GM18870 (cell line): ENCODE results near the gene GATA5.

Source experiments
- ATAC-seq: cut with Tn5 transposase; IDR thresholded peaks from one replicate; pipeline ENCODE4 v1.9.1; 2021; ENCODE audit warnings: moderate library complexity; ENCODE audit not compliant: unreplicated experiment

GATA5 gene, protein sequence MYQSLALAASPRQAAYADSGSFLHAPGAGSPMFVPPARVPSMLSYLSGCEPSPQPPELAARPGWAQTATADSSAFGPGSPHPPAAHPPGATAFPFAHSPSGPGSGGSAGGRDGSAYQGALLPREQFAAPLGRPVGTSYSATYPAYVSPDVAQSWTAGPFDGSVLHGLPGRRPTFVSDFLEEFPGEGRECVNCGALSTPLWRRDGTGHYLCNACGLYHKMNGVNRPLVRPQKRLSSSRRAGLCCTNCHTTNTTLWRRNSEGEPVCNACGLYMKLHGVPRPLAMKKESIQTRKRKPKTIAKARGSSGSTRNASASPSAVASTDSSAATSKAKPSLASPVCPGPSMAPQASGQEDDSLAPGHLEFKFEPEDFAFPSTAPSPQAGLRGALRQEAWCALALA

DNA sequence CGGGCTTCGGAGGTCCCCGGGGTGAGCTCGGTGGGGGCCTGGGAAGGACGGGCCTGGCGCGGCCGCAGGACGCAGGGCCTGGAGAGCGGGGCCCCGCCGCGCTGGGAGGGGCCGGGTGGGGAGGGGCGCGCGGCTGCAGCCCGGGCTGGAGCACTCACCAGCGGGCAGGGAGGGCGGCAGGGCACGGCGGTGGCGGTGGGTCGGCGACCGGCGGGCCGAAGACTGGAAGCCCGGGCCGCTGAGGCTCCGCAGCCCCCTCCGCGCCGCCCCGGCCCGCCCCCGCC is at the start of gene GATA5:
Gene GATA5, minus strand, starts transcription at position 224 of the 284 bp plus-strand sequence. CDS start 474 bp downstream, outside the sequence.
- ATAC-seq = no peak

DNA sequence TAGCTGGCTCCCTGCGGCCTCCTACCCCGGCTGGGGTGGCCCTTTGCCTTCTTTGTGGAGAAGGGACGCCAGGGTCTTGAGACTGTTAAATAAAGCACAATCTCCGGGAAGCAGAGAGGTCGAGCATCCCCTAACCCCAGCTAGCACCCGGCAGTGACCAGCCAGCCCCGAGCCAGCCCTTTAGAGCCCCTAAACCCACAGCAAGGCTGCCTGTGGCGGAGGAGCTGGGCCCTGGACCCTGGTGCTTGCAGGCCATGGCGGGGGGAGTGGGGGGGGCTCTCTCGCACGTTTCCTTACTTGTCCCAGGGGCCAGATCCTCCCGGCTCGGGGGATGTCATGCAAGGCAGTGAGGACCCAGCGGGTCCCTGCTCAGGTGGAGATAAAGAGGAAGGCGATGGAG is 49.2 kb upstream of the GATA5 start:
- no peak for ATAC-seq

DNA sequence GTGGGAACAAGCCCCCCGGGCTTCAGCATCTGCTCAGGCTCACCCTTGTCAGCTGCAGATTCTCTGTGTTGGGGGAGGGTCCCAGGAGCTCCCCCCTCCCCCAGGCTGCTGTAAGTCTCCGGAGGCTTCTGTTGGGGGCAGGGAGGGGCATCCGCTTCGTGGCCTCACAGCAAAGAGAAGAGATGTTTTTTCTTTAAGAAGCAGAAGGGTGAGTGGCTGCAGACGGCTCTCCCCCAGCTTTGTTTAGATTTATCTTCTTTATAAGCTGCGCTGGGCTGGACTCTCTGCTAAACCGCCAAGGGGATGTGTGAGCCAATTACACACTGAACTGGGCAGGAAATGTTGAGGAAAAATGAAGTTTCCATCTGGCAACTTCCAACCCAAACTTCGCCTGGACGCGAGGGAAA is 48.7 kb upstream of the GATA5 start:
- ATAC-seq = no peak

DNA sequence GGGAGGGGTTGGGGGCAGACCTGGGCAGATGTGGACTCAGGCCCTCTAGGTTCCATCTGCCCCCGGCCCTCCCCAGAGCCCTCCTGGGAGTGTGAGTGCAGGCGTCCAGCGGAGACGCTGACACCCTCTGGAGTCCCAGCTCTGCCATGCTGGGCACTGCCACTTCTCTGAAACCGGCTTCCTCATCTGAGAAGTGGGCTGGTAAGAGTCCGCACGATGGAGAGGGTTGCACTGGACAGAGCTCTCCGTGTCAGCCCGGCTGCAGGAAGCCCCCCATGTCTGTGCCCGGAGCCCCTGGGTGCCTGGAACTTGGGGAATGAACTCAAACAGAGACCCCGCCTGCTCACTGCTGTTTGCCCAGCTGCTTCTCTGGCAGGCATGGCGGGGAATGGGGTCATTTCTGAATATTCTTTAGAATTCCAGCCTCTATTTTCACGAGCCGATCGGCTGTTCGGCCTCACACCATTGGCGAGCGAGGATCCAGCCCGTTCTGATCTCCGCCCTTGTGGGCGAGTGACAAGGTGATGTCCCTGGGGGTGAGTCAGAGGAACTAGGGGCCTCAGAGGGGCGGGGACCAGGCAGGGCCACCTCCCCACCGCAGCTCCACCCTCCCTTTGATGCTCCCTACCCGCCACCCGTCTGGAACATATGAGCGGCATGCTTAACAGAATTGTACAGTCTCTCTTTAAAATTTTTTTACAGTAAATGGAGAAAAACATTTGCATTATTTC is 47.8 kb upstream of the GATA5 start:
- no peak for ATAC-seq

DNA sequence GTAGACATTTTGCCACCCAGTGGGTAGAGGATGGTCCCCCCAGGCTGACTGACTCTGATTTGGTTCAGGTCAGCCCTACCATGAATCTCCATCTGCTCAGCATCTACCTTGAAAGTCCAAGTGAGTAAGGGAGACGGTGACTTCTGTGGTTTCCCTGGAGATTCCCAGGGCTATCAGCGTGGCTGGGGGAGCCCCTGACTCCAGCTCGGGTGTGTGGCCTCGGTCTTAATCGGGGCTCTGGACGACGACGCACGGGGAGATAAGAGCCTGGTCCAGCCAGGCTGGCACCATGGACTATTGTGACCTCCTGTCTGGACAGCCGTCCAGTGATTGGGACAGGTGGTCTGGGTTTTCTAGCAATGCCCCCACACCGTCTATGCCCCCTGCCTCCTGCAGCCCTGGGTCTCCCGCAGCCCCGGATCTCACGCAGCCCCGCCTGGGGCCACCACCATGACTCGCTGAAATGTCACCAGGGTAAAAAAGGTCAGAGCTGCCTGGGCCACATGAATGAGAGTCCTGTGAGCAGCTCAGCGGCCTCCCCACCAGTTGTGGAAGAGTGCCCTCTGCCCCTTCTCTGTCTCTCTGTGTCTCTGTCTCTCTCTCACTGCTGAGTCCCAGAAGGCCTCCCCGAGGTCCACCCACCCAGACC is 47.1 kb upstream of the GATA5 start:
- no peak for ATAC-seq

DNA sequence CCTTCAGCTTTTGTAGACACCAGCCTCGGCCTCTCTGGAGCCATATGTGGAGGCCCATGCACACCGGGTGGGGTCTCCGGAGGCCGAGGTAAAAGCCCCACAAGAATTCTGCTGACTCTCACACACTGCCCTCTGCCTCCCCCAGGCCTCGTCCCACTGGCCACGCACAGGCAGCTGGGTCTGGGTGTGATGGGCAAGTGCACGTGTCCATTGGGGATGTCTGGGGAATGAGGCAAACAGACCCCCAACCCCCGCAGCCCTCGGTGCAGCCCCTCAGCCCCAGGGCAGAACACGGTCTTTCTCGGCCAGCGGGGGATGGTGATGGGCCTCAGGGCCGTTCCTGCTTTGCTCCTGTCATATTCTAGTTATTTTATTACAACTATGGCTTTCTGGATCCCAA is 44.0 kb upstream of the GATA5 start:
- no peak for ATAC-seq

DNA sequence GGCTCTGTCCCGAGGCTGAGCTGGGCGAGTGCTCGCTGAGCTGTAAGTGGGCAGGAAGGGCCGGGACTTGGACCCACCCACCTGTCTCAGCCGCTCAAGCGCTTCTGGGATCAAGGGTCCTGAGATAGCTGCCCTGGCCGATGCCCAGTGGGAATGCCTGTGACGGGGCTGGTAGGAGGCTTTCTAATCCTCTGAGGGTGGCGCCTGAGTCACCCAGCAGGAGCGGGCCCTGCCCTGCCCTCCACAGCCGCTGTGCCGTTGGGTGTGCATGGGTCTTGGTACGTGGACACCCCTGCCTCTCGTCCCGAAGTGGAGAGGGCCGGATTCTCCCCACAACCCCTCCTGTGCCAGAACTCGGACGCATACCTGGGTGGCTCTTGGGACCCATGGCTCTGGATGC is 43.1 kb upstream of the GATA5 start:
- ATAC-seq = no peak

DNA sequence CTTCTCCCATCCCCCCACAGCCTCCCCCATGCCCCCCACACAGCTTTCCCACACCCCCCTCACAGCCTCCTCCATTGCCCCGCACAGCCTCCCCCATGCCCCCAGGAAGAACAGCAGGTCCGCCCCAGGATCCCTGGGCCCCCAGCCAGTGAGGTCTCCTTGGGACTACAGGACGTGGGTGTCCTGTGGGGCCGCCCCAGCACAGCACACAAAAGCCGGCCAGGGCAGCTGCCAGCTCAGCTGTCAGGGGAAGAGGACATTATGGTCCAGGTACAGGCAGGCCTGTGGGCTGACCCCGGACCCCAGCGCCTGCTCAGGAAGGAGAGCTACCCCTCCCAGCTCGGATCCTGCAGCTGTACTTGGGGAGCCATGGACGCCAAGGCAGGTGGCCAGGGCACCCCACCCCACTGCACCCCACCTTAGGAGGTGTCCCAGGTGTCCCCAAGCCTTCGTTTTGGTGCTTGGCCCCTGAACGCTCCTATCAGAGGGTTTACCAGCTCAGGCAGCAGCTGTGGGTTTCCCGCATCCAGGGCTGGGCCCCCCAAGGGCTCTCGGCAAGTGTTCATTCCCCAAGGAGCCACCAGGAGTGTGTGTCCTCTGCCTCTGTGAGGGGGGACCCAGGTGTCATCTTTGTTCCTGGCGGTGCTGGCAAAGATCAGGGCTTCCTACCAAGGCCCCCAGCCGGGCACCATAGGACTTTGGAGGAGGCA is 42.3 kb upstream of the GATA5 start:
- ATAC-seq = no peak

DNA sequence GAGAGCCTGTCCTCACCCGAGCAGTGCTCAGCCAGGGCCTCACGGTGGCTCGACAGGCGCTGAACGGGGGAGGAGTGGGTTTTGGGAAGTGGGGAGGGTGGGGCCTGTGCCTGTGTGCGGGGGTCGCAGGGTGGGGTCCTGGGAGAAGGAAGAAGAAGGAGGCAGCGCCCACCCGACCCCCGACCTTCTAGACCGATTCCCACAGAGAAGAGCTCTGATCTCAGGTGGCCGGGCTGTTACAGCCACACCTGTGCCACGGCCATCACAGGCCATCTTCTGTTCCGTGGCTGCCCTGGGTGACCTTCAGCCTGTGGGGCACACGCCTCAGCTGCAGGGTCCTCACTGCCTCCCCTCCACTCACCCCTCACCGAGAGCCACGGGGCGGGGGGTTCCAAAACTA is 41.4 kb upstream of the GATA5 start:
- no peak for ATAC-seq

DNA sequence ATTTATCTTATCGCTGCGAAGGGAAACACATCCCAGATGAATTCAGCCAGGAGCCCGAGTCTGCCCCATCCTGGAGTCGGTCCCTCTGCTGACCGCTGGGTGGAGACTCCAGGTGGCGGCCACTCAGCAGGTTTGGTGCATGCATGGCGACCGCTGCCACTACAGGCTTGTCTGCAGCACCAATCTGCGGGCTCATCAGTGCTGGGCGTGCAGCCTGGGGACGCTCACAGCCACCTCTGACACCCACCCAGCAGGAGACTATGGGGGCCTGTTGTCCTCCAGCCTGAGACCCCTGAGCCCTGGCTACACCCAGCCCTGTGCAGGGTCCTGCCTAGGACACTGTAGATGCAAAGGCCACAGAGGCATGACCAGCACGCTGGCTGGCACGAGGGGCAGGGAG is 40.5 kb upstream of the GATA5 start:
- ATAC-seq = no peak

DNA sequence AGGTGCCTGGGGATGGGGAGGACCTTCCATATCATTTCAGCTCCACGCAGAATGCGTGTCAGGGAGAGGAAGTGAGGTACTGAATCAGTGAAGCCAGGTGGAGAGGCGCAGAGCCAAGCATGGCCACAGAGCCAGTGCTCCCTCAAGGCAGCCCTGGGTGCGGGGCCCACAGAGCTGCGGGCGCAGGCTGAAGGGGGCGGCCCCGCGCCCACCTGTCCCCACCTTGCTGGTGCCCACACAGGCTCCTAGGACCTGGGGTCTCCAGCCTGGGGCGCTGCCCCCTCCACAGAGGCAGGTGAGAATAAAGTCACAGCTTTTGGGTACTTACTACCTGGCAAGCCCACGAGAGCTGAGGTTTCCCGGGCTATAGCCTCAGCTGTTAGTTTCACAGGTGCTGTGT is 40.0 kb upstream of the GATA5 start:
- ATAC-seq = no peak

DNA sequence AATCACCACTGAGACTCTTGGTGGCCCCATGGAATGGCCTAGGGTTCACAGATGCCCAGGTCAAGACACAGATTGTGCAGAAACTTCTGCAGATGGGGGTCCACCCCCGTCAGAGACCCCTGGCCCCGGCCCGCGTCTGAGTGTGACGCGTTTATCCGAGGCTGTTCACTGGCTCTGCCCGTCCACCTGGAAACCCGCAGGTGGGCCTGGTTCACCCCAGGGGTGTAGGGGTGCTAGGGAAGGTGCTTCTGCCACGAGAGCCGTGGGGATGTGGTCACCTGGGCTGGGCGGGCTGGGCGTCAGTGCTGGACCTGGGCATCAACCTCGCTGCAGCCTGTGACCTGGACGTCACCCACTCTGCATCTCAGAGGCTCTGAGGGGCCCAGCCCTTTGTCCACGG is 39.5 kb upstream of the GATA5 start:
- ATAC-seq = no peak

DNA sequence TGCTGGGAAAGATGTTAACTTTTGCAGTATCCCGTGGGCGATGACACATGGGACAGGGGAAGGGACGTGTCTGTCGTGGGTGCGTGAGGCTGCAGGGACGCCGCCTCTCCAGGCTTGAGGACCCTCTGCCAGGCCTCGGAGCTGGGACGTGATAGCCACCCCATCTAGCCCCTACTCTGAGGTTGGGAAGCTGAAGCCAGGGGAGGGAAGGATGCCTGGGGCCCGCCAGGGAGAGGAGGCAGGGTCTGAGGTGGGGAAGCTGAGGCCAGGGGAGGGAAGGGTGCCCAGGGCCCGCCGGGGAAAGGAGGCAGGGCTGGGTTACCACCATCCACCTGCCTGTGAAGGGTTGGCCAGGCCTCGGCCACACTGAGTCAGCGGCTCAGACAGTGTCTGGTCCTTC is 38.2 kb upstream of the GATA5 start:
- no peak for ATAC-seq

DNA sequence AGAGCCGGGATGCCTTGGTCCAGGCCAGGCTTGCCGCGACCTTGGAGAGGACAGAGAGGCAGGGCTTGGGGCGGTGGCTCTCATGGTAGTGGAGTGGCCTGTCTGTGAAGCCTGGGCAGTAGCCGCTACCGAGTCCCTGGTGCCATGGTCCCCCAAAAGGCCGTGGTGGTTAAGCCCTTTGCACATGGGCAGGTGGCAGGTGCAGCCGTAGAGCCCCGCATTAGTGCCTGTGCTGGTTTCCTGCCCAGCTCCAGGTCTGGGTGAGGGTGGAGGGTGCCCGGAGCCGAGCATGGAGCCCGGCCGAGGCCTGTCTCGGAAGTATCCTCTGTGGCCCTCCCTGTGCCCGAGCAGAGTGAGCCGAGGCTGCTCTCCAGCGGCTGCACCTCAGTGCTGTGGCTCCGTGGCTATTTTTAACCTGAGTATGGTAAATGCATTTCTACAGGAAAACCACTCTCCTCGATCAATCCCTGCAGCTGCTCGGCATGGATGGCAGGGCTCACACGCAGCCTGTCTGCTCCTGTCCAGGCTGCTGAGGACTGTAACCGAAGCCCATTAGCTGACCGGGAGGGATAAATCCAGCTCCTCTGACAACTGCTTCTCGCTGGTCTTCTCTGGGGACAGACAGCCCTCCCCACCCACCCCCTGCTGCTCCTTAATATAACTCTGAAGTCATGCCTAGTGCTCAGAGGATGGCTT is 36.3 kb upstream of the GATA5 start:
- no peak for ATAC-seq

DNA sequence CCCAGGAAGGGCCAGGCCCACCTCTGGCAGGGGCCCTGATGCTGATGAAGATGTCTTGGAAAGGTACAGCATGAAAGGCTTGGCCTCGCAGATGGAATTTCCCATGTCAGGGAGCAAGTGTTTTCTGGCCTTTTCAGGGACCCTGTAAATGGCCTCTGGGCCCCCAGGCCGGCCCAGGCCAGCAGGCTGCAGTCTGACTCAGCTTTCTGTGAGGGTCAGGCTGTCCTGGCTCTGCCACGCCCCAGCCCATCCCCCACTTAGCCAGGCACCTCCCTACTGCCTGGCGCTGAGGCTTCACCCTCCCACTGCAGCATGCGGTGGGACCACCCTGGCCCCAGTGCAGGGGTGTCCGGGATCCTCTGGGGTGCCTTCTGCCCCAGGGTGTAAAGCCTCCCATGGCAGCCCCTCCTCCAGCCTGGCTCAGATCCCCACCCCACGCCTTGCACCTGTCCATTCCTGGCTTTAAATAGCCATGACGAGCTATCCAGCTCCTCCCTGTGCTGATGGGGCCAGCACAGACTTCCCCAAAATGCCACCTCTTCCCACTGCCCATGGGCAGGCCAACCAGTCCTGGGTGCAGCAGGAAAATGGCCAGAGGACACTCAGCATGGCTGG is 35.6 kb upstream of the GATA5 start:
- no peak for ATAC-seq

DNA sequence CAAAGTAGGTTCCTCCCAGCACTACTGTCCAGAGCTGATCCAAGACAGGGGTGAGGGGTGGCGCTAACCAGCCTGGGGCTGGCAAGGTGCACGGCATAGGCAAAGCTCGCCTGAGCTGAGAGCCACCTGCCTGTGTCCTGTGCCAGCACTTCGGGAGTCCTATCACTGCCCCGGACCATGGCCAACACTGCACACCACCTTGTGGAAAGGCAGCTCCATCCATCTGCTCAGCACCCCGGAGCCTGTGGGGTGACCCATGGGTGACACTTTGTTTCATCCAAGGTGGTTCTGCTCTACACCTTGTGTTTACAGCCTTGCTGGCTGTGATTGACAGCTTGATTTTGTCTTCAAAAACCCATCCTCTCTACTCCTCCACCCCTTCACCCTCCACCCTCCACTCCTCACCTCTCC is 32.9 kb upstream of the GATA5 start:
- no peak for ATAC-seq

DNA sequence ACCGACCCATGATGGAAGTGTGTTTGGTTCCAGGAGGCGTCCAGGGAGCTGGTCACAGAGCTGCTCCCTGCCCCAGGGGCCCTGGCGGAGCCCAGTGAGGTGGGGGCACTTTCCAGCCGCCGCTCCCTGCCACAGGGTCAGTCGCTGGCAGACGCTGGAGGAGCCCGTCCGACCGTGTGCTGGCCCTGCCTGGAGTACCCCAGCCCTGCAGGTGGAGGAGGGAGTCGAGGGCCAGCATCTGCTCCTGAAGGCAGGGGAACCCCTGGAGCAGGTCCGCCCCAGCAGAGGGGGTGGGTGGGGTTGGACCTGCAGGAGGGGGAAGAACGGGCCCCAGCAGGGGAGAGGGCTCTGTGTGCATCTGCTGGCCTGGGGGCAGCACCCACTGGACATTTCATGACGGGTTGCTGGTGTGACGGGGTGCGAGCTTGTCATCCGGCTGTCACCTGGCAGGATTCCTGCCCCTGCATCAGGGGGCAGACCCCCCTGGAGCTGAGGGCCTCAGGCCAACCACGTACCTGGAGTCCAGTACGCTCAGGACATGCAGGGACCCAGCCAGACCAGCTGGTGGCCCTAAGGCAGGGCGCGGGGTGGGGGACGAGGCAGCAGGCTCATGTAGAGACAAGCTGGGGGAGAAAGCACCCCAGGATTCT is 32.3 kb upstream of the GATA5 start:
- no peak for ATAC-seq

DNA sequence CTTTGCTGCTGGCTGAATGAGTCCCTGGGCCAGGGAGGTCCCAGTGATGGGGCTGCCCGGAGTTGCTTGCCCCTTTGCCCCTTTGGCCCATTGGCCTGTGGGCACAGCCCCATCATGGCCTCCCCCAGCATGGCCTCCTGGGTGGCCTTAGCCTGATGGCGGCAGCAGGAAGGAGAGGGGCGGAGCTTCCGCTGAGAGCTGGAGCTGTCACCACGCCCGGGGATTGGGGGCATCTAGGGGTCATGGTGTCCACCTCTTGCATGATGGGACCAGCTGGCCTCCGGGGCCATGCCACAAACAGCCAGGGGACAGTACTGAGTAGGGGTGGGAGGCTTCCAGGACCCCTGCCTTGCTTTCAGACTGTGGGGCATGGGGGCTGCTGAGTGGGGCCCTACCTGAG is 31.5 kb upstream of the GATA5 start:
- no peak for ATAC-seq

DNA sequence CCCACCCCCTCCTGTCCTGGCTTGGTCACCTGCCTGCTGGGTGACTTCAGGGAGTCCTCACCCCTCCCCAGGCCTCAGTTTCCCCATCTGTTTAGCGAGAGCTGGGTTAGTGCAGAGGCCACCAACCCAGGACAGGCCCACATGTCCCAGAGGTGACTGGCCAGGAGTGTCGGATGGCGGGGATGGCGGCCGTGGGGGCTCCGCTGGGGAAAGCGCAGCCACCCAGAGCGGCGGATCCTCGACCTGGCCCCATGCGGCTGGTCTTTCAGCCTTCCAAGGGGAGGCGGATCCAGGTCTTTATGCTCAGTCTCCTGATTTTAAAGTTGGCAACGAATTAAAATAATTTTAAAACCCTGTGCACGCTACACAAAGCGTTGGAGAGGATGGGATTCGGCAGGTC is 31.0 kb upstream of the GATA5 start:
- ATAC-seq = no peak

DNA sequence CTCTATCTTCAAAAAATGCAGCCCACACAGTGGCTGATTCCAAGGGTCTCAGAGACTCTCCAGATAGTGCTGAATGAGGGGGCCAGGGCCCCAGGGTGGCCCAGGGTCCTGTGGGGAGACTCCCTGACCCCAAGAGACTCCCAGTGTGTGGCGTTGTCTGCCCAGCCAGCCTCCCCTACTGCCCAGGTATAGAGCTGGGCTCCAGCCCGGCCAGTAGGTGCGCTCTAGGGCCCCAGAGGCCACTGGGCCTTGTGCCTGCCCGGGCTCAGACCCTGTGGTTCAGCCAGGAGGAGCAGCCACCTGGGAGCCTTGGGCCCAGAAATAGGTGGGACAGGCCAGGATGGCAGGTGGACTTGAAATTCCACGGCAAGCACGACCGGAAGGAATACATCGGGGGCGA is 30.3 kb upstream of the GATA5 start:
- no peak for ATAC-seq
